Measurements from ENCODE around the gene KLF7.

The KLF7 gene

GRCh38 chr2:207162316-207162715 lies 3.4 kb downstream of the KLF7 start:
- H3K36me3 ChIP-seq (ENCODE audit: control insufficient read depth in 4 of 4, insufficient read depth in 4 of 4, low read length in 3 of 4) = no peaks in the 10 kb centered on the region
- no peaks in the 10 kb centered on the region for H3K27me3 ChIP-seq (replicated peaks in 2 of 5; ENCODE audit: control insufficient read depth in 4 of 5, insufficient read depth in 5 of 5, low read length in 4 of 5)
- no peak for DNase-seq
- peaks cover 39 to 48% (median 42%) of the 10 kb centered on the region in 4 experiments for H3K4me1 ChIP-seq (ENCODE audit: control extremely low read depth in 1 of 4, control insufficient read depth in 4 of 4, insufficient read depth in 4 of 4, low read length in 3 of 4)
- ChIA-PET POLR2A (no interaction called here), CTCF (interaction anchor here (0.8 to 3.6 kb wide), 3 partner anchors 9 to 20 kb away, joined by 3 to 26 read pairs (median 7); no protein-coding TSS in a partner anchor)
- no peak overlapping the region for H3K27ac ChIP-seq (ENCODE audit: insufficient read depth in 1 of 2, low read depth in 1 of 2, low read length in 2 of 2, poor library complexity in 1 of 2, severe bottlenecking in 2 of 2)
- H3K9me3 ChIP-seq (ENCODE audit: control extremely low read depth in 1 of 5, control insufficient read depth in 4 of 5, insufficient read depth in 2 of 5, low read depth in 1 of 5, low read length in 4 of 5) = no peaks in the 10 kb centered on the region
- WGBS (ENCODE audit: insufficient coverage) = 97% methylated on average over 5 of the region's 8 CpGs
- H3K4me3 ChIP-seq (ENCODE audit: control insufficient read depth in 1 of 7, extremely low read depth in 1 of 7, insufficient read depth in 4 of 7, low read depth in 2 of 7, low read length in 6 of 7) = peak overlapping the region in 1 of 7 experiments; percentile 94

- H3K4me3 ChIP-seq (ENCODE audit: control insufficient read depth in 1 of 7, extremely low read depth in 1 of 7, insufficient read depth in 4 of 7, low read depth in 2 of 7, low read length in 6 of 7) = peak overlapping the region in 2 of 7 experiments; percentile 13 to 17
- peak in 1 of 3 donors; percentile 32 for DNase-seq
- ChIA-PET POLR2A (no interaction called here), CTCF (interaction anchor here (0.8 to 3.6 kb wide), 2 partner anchors 8 to 19 kb away, joined by 3 to 26 read pairs; no protein-coding TSS in a partner anchor)
- peaks cover 33 to 43% (median 39%) of the 10 kb centered on the region in 4 experiments for H3K4me1 ChIP-seq (ENCODE audit: control extremely low read depth in 1 of 4, control insufficient read depth in 4 of 4, insufficient read depth in 4 of 4, low read length in 3 of 4)
- H3K9me3 ChIP-seq (ENCODE audit: control extremely low read depth in 1 of 5, control insufficient read depth in 4 of 5, insufficient read depth in 2 of 5, low read depth in 1 of 5, low read length in 4 of 5) = no peaks in the 10 kb centered on the region
- H3K36me3 ChIP-seq (ENCODE audit: control insufficient read depth in 4 of 4, insufficient read depth in 4 of 4, low read length in 3 of 4) = no peaks in the 10 kb centered on the region
- 76% methylated on average over 4 of the region's 7 CpGs for WGBS (ENCODE audit: insufficient coverage)
- H3K27ac ChIP-seq (ENCODE audit: insufficient read depth in 1 of 2, low read depth in 1 of 2, low read length in 2 of 2, poor library complexity in 1 of 2, severe bottlenecking in 2 of 2) = no peak overlapping the region
- H3K27me3 ChIP-seq (replicated peaks in 2 of 5; ENCODE audit: control insufficient read depth in 4 of 5, insufficient read depth in 5 of 5, low read length in 4 of 5) = no peaks in the 10 kb centered on the region
Observed at GRCh38 chr2:207161247-207162123, 4.3 kb downstream of the KLF7 start.

- Histone ChIP-seq H3K9me3 (ENCODE audit: control extremely low read depth in 1 of 5, control insufficient read depth in 4 of 5, insufficient read depth in 2 of 5, low read depth in 1 of 5, low read length in 4 of 5) (no peaks in the 10 kb centered on the region), H3K4me3 (ENCODE audit: control insufficient read depth in 1 of 7, extremely low read depth in 1 of 7, insufficient read depth in 4 of 7, low read depth in 2 of 7, low read length in 6 of 7) (no peak overlapping the region), H3K27ac (ENCODE audit: insufficient read depth in 1 of 2, low read depth in 1 of 2, low read length in 2 of 2, poor library complexity in 1 of 2, severe bottlenecking in 2 of 2) (no peak overlapping the region), H3K27me3 (replicated peaks in 2 of 5; ENCODE audit: control insufficient read depth in 4 of 5, insufficient read depth in 5 of 5, low read length in 4 of 5) (no peaks in the 10 kb centered on the region), H3K4me1 (ENCODE audit: control extremely low read depth in 1 of 4, control insufficient read depth in 4 of 4, insufficient read depth in 4 of 4, low read length in 3 of 4) (peaks cover 33 to 51% (median 41%) of the 10 kb centered on the region in 4 experiments), H3K36me3 (ENCODE audit: control insufficient read depth in 4 of 4, insufficient read depth in 4 of 4, low read length in 3 of 4) (peaks cover 0 to 3% (median 0%) of the 10 kb centered on the region in 4 experiments)
- 100% methylated on average over 1 of the region's 7 CpGs for WGBS (ENCODE audit: insufficient coverage)
- POLR2A ChIA-PET = no interaction called here
- no peak for DNase-seq
- CTCF ChIA-PET = interaction anchor here (1.0 kb wide), 1 partner anchor 17 kb away, joined by 5 read pairs; no protein-coding TSS in a partner anchor
Observed at GRCh38 chr2:207160115-207160514, 5.6 kb downstream of the KLF7 start.

GRCh38 chr2:207159002-207159401 lies 6.7 kb downstream of the KLF7 start:
- H3K27me3 ChIP-seq (replicated peaks in 2 of 5; ENCODE audit: control insufficient read depth in 4 of 5, insufficient read depth in 5 of 5, low read length in 4 of 5) = no peaks in the 10 kb centered on the region
- no peak for DNase-seq
- CTCF ChIA-PET = interaction anchor here (1.0 kb wide), 1 partner anchor 358 kb away, joined by 3 read pairs; no protein-coding TSS in a partner anchor
- peaks cover 35 to 56% (median 44%) of the 10 kb centered on the region in 4 experiments for H3K4me1 ChIP-seq (ENCODE audit: control extremely low read depth in 1 of 4, control insufficient read depth in 4 of 4, insufficient read depth in 4 of 4, low read length in 3 of 4)
- 100% methylated on average over 1 of the region's 4 CpGs for WGBS (ENCODE audit: insufficient coverage)
- POLR2A ChIA-PET = no interaction called here
- H3K27ac ChIP-seq (ENCODE audit: insufficient read depth in 1 of 2, low read depth in 1 of 2, low read length in 2 of 2, poor library complexity in 1 of 2, severe bottlenecking in 2 of 2) = no peak overlapping the region
- H3K4me3 ChIP-seq (ENCODE audit: control insufficient read depth in 1 of 7, extremely low read depth in 1 of 7, insufficient read depth in 4 of 7, low read depth in 2 of 7, low read length in 6 of 7) = no peak overlapping the region
- no peaks in the 10 kb centered on the region for H3K9me3 ChIP-seq (ENCODE audit: control extremely low read depth in 1 of 5, control insufficient read depth in 4 of 5, insufficient read depth in 2 of 5, low read depth in 1 of 5, low read length in 4 of 5)
- peaks cover 0 to 3% (median 0%) of the 10 kb centered on the region in 4 experiments for H3K36me3 ChIP-seq (ENCODE audit: control insufficient read depth in 4 of 4, insufficient read depth in 4 of 4, low read length in 3 of 4)

GRCh38 chr2:207157731-207158130 lies 8.0 kb downstream of the KLF7 start:
- CTCF ChIA-PET = no interaction called here
- no peaks in the 10 kb centered on the region for H3K9me3 ChIP-seq (ENCODE audit: control extremely low read depth in 1 of 5, control insufficient read depth in 4 of 5, insufficient read depth in 2 of 5, low read depth in 1 of 5, low read length in 4 of 5)
- DNase-seq = no peak
- no peak overlapping the region for H3K4me3 ChIP-seq (ENCODE audit: control insufficient read depth in 1 of 7, extremely low read depth in 1 of 7, insufficient read depth in 4 of 7, low read depth in 2 of 7, low read length in 6 of 7)
- H3K27me3 ChIP-seq (replicated peaks in 2 of 5; ENCODE audit: control insufficient read depth in 4 of 5, insufficient read depth in 5 of 5, low read length in 4 of 5) = no peaks in the 10 kb centered on the region
- peaks cover 26 to 51% (median 38%) of the 10 kb centered on the region in 4 experiments for H3K4me1 ChIP-seq (ENCODE audit: control extremely low read depth in 1 of 4, control insufficient read depth in 4 of 4, insufficient read depth in 4 of 4, low read length in 3 of 4)
- no peak overlapping the region for H3K27ac ChIP-seq (ENCODE audit: insufficient read depth in 1 of 2, low read depth in 1 of 2, low read length in 2 of 2, poor library complexity in 1 of 2, severe bottlenecking in 2 of 2)
- peaks cover 0 to 3% (median 0%) of the 10 kb centered on the region in 4 experiments for H3K36me3 ChIP-seq (ENCODE audit: control insufficient read depth in 4 of 4, insufficient read depth in 4 of 4, low read length in 3 of 4)
- POLR2A ChIA-PET = no interaction called here
- 25% methylated on average over 1 of the region's 3 CpGs for WGBS (ENCODE audit: insufficient coverage)

GRCh38 chr2:207157162-207157481 lies 8.6 kb downstream of the KLF7 start:
- POLR2A ChIA-PET = no interaction called here
- CTCF ChIA-PET = interaction anchor here (1.6 kb wide), 1 partner anchor 10 kb away, joined by 5 read pairs; no protein-coding TSS in a partner anchor
- Histone ChIP-seq H3K9me3 (ENCODE audit: control extremely low read depth in 1 of 5, control insufficient read depth in 4 of 5, insufficient read depth in 2 of 5, low read depth in 1 of 5, low read length in 4 of 5) (no peaks in the 10 kb centered on the region), H3K27me3 (replicated peaks in 2 of 5; ENCODE audit: control insufficient read depth in 4 of 5, insufficient read depth in 5 of 5, low read length in 4 of 5) (no peaks in the 10 kb centered on the region), H3K4me3 (ENCODE audit: control insufficient read depth in 1 of 7, extremely low read depth in 1 of 7, insufficient read depth in 4 of 7, low read depth in 2 of 7, low read length in 6 of 7) (no peak overlapping the region), H3K4me1 (ENCODE audit: control extremely low read depth in 1 of 4, control insufficient read depth in 4 of 4, insufficient read depth in 4 of 4, low read length in 3 of 4) (peaks cover 20 to 49% (median 38%) of the 10 kb centered on the region in 4 experiments), H3K27ac (ENCODE audit: insufficient read depth in 1 of 2, low read depth in 1 of 2, low read length in 2 of 2, poor library complexity in 1 of 2, severe bottlenecking in 2 of 2) (no peak overlapping the region), H3K36me3 (ENCODE audit: control insufficient read depth in 4 of 4, insufficient read depth in 4 of 4, low read length in 3 of 4) (peaks cover 0 to 3% (median 0%) of the 10 kb centered on the region in 4 experiments)
- no peak for DNase-seq
- 100% methylated on average over 1 of the region's 1 CpG for WGBS (ENCODE audit: insufficient coverage)

Measured in common myeloid progenitor, CD34-positive (primary cell).